Panc1 (cell line): ENCODE measurements around the gene COASY.

ENCODE experiments used
- SIN3A ChIP-seq: IDR thresholded peaks from 2 replicates; pipeline ENCODE4 v1.6.1; 2012; ENCODE audit warnings: low read depth, mild to moderate bottlenecking, low read length, moderate library complexity, borderline replicate concordance; ENCODE audit not compliant: insufficient read depth
- TF ChIP-seq, protein P1 (sequence below): fragments of 450-650 bp; IDR thresholded peaks from 2 replicates; pipeline ENCODE4 v1.5.1; 2017; ENCODE audit warnings: mild to moderate bottlenecking

DNA sequence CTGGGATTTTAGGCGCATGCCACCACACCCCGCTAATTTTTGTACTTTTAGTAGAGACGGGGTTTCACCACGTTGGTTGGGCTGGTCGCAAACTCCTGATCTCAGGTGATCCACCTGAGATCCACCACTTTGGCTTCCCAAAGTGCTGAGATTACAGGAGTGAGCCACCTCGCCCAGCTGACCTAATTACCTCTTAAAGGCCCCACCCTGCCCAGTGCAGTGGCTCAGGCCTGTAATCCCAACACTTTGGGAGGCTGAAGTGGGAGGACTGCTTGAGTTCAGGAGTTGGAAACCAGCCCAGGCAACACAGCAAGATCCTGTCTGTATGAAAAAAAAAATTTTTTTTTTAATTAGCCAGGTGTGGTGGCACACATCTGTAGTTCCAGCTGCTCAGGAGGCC is 2.9 kb upstream of the COASY start:
- TF ChIP-seq, protein P1, sequence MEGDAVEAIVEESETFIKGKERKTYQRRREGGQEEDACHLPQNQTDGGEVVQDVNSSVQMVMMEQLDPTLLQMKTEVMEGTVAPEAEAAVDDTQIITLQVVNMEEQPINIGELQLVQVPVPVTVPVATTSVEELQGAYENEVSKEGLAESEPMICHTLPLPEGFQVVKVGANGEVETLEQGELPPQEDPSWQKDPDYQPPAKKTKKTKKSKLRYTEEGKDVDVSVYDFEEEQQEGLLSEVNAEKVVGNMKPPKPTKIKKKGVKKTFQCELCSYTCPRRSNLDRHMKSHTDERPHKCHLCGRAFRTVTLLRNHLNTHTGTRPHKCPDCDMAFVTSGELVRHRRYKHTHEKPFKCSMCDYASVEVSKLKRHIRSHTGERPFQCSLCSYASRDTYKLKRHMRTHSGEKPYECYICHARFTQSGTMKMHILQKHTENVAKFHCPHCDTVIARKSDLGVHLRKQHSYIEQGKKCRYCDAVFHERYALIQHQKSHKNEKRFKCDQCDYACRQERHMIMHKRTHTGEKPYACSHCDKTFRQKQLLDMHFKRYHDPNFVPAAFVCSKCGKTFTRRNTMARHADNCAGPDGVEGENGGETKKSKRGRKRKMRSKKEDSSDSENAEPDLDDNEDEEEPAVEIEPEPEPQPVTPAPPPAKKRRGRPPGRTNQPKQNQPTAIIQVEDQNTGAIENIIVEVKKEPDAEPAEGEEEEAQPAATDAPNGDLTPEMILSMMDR = no peak
- TF ChIP-seq SIN3A = no peak
